Ascending aorta (tissue), 2 donors: Measurements from ENCODE around the gene PCNX2. TPM values are rescaled to one million over a fixed set of nuclear protein-coding genes. Genes with fewer than 3 reads are reported as not detected.
A peak's percentile ranks its signal among the peaks of the same experiment; 100 is the strongest.

Experiments used
- DNase-seq, 2 donors: peaks; one replicate each; pipeline ENCODE4 v3.0.0-alpha.2; 2019; ENCODE audit warnings: low spot score in 2 of 2
- H3K27ac ChIP-seq, 2 donors: fragments of 200-600 bp; sonication (generic); one replicate each; pipeline ENCODE4 v1.5.1; 2016 to 2017; ENCODE audit warnings: mild to moderate bottlenecking in 1 of 2
- H3K27me3 ChIP-seq: fragments of 200-600 bp; sonication (generic); one replicate; pipeline ENCODE4 v1.5.1; 2017
- H3K36me3 ChIP-seq, 2 donors: fragments of 200-600 bp; sonication (generic); one replicate each; pipeline ENCODE4 v1.5.1; 2016
- H3K4me1 ChIP-seq, 2 donors: fragments of 200-600 bp; sonication (generic); one replicate each; pipeline ENCODE4 v1.5.1; 2016 to 2017; ENCODE audit warnings: mild to moderate bottlenecking in 1 of 2
- H3K4me3 ChIP-seq, 2 donors: fragments of 200-600 bp; sonication (generic); one replicate each; pipeline ENCODE4 v1.5.1; 2016 to 2017; ENCODE audit warnings: mild to moderate bottlenecking in 1 of 2
- H3K9me3 ChIP-seq, 2 donors: fragments of 200-600 bp; sonication (generic); one replicate each; pipeline ENCODE4 v1.5.1; 2016
- CTCF ChIP-seq, 3 experiments: fragments of 200-600 bp in 2 of 3; fragments of 450-650 bp in 1 of 3; sonication (generic) in 2 of 3; IDR thresholded peaks; one replicate each; pipeline ENCODE4 v1.5.1; 2016 to 2019; ENCODE audit warnings: antibody characterized with exemption in 3 of 3, mild to moderate bottlenecking in 1 of 3, moderate library complexity in 1 of 3
- intact Hi-C: fragments of 100-400 bp; cut with DNase I; formaldehyde crosslinking; loops from one replicate; pipeline ENCODE4 v1.15.1; 2023
- total RNA-seq: library from RNA; depleted of rRNA; stranded (reverse); fragments of >200 nt; gene quantifications from one replicate; pipeline ENCODE4 v1.1.0, GENCODE V29; 2016

PCNX2 gene
- total RNA-seq, 1 donor from 2014 or later, result 13.6 TPM

GRCh38 chr1:232952514-232953499, 342.7 kb downstream of the PCNX2 start:
- peaks cover 8 to 12% of the 10 kb centered on the region in 2 donors for H3K36me3 ChIP-seq
- DNase-seq, result no peak
- H3K4me3 ChIP-seq, result no peak overlapping the region
- peaks cover 0 to 7% of the 10 kb centered on the region in 2 donors for H3K4me1 ChIP-seq
- no peaks in the 10 kb centered on the region for H3K9me3 ChIP-seq
- intact Hi-C loops, result loop anchor here (5.0 kb wide), 1 partner anchor 186 kb away; no protein-coding TSS in a partner anchor
- peak in 2 of 3 experiments; percentile 41 to 42 for TF ChIP-seq CTCF (IDR thresholded peaks at IDR 0.05)
- no peak overlapping the region for H3K27ac ChIP-seq
- no peaks in the 10 kb centered on the region for H3K27me3 ChIP-seq

GRCh38 chr1:232951605-232952004, 343.9 kb downstream of the PCNX2 start:
- H3K4me3 ChIP-seq, result peak overlapping the region in 1 of 2 donors; percentile 93
- peaks cover 5 to 8% of the 10 kb centered on the region in 2 donors for H3K36me3 ChIP-seq
- DNase-seq, result no peak
- TF ChIP-seq CTCF (IDR thresholded peaks at IDR 0.05), result no peak
- peaks cover 0 to 7% of the 10 kb centered on the region in 2 donors for H3K4me1 ChIP-seq
- H3K27me3 ChIP-seq, result no peaks in the 10 kb centered on the region
- H3K27ac ChIP-seq, result no peak overlapping the region
- H3K9me3 ChIP-seq, result no peaks in the 10 kb centered on the region
- intact Hi-C loops, result loop anchor here (5.0 kb wide), 1 partner anchor 184 kb away; no protein-coding TSS in a partner anchor

GRCh38 chr1:232951180-232951579, 344.3 kb downstream of the PCNX2 start:
- H3K9me3 ChIP-seq, result no peaks in the 10 kb centered on the region
- intact Hi-C loops, result loop anchor here (5.0 kb wide), 1 partner anchor 184 kb away; no protein-coding TSS in a partner anchor
- no peak for TF ChIP-seq CTCF (IDR thresholded peaks at IDR 0.05)
- H3K4me3 ChIP-seq, result peak overlapping the region; percentile 84 to 93
- peaks cover 0 to 7% of the 10 kb centered on the region in 2 donors for H3K4me1 ChIP-seq
- H3K27me3 ChIP-seq, result no peaks in the 10 kb centered on the region
- peaks cover 3 to 4% of the 10 kb centered on the region in 2 donors for H3K36me3 ChIP-seq
- DNase-seq, result no peak
- H3K27ac ChIP-seq, result peak overlapping the region; percentile 72 to 79

GRCh38 chr1:232950197-232951176, 345.0 kb downstream of the PCNX2 start, which contains the start of gene NTPCR:
Gene NTPCR (plus strand): TSS chr1:232950611. CDS start chr1:232950711, 100 bp downstream.
- Histone ChIP-seq H3K27ac (peak within 1 kb of the TSS; percentile 72 to 79), H3K36me3 (no peaks in the 10 kb centered on the region), H3K9me3 (no peaks in the 10 kb centered on the region), H3K4me3 (peak within 1 kb of the TSS; percentile 84 to 93), H3K4me1 (peaks cover 0 to 7% of the 10 kb centered on the region in 2 donors), H3K27me3 (no peaks in the 10 kb centered on the region)
- intact Hi-C loops, result loop anchor here (1.0 to 5.0 kb wide), 2 partner anchors 183 to 320 kb away; partner anchors contain the start of gene SIPA1L2
- DNase-seq, result peak; percentile 49 to 95
- peak in 2 of 3 experiments; percentile 8 to 12 for TF ChIP-seq CTCF (IDR thresholded peaks at IDR 0.05)
